Measurements from ENCODE around the gene RASD2.
"Not testable (repeated sequence)": the region's sequence is repeated elsewhere in the genome, so short reads cannot be mapped to it uniquely, and the experiment has no call there.

The RASD2 gene

GRCh38 chr22:35506259-35506570 lies 34.4 kb upstream of the RASD2 start:
- Histone ChIP-seq H3K9ac (ENCODE audit: low read depth in 1 of 2, low read length in 2 of 2) (no peak overlapping the region), H3K4me3 (ENCODE audit: low read depth in 1 of 2, low read length in 2 of 2) (no peak overlapping the region), H3K27me3 (ENCODE audit: control insufficient read depth in 1 of 2, insufficient read depth in 2 of 2, low read length in 2 of 2) (peaks cover 0 to 4% of the 10 kb centered on the region in 2 donors), H3K4me1 (ENCODE audit: control insufficient read depth in 1 of 2, insufficient read depth in 2 of 2, low read length in 2 of 2) (peaks cover 0 to 9% of the 10 kb centered on the region in 2 donors), H3K36me3 (ENCODE audit: control insufficient read depth in 1 of 2, insufficient read depth in 2 of 2, low read length in 2 of 2) (no peaks in the 10 kb centered on the region), H3K27ac (ENCODE audit: low read depth, low read length) (no peak overlapping the region), H3K9me3 (ENCODE audit: control insufficient read depth in 1 of 2, low read length in 2 of 2) (no peaks in the 10 kb centered on the region)

GRCh38 chr22:35507851-35508250 lies 32.8 kb upstream of the RASD2 start:
- not testable (repeated sequence) for H3K4me3 ChIP-seq (ENCODE audit: low read depth in 1 of 2, low read length in 2 of 2); H3K9ac ChIP-seq (ENCODE audit: low read depth in 1 of 2, low read length in 2 of 2); H3K36me3 ChIP-seq (ENCODE audit: control insufficient read depth in 1 of 2, insufficient read depth in 2 of 2, low read length in 2 of 2); H3K4me1 ChIP-seq (ENCODE audit: control insufficient read depth in 1 of 2, insufficient read depth in 2 of 2, low read length in 2 of 2); H3K9me3 ChIP-seq (ENCODE audit: control insufficient read depth in 1 of 2, low read length in 2 of 2); H3K27ac ChIP-seq (ENCODE audit: low read depth, low read length); H3K27me3 ChIP-seq (ENCODE audit: control insufficient read depth in 1 of 2, insufficient read depth in 2 of 2, low read length in 2 of 2)

- H3K4me1 ChIP-seq (ENCODE audit: control insufficient read depth in 1 of 2, insufficient read depth in 2 of 2, low read length in 2 of 2): peaks cover 0 to 6% of the 10 kb centered on the region in 2 donors
- H3K9me3 ChIP-seq (ENCODE audit: control insufficient read depth in 1 of 2, low read length in 2 of 2): no peaks in the 10 kb centered on the region
- no peak overlapping the region for H3K9ac ChIP-seq (ENCODE audit: low read depth in 1 of 2, low read length in 2 of 2)
- H3K27me3 ChIP-seq (ENCODE audit: control insufficient read depth in 1 of 2, insufficient read depth in 2 of 2, low read length in 2 of 2): no peaks in the 10 kb centered on the region
- no peak overlapping the region for H3K27ac ChIP-seq (ENCODE audit: low read depth, low read length)
- no peak overlapping the region for H3K4me3 ChIP-seq (ENCODE audit: low read depth in 1 of 2, low read length in 2 of 2)
- H3K36me3 ChIP-seq (ENCODE audit: control insufficient read depth in 1 of 2, insufficient read depth in 2 of 2, low read length in 2 of 2): no peaks in the 10 kb centered on the region
These were observed 31.2 kb upstream of the RASD2 start for GRCh38 chr22:35509451-35509850.

- H3K4me3 ChIP-seq (ENCODE audit: low read depth in 1 of 2, low read length in 2 of 2): no peak overlapping the region
- H3K9ac ChIP-seq (ENCODE audit: low read depth in 1 of 2, low read length in 2 of 2): no peak overlapping the region
- no peak overlapping the region for H3K27ac ChIP-seq (ENCODE audit: low read depth, low read length)
- no peaks in the 10 kb centered on the region for H3K36me3 ChIP-seq (ENCODE audit: control insufficient read depth in 1 of 2, insufficient read depth in 2 of 2, low read length in 2 of 2)
- H3K9me3 ChIP-seq (ENCODE audit: control insufficient read depth in 1 of 2, low read length in 2 of 2): no peaks in the 10 kb centered on the region
- peaks cover 0 to 6% of the 10 kb centered on the region in 2 donors for H3K4me1 ChIP-seq (ENCODE audit: control insufficient read depth in 1 of 2, insufficient read depth in 2 of 2, low read length in 2 of 2)
- no peaks in the 10 kb centered on the region for H3K27me3 ChIP-seq (ENCODE audit: control insufficient read depth in 1 of 2, insufficient read depth in 2 of 2, low read length in 2 of 2)
These were observed 30.7 kb upstream of the RASD2 start for GRCh38 chr22:35509960-35510359.

- Histone ChIP-seq H3K36me3 (ENCODE audit: control insufficient read depth in 1 of 2, insufficient read depth in 2 of 2, low read length in 2 of 2) (no peaks in the 10 kb centered on the region), H3K27ac (ENCODE audit: low read depth, low read length) (no peak overlapping the region), H3K27me3 (ENCODE audit: control insufficient read depth in 1 of 2, insufficient read depth in 2 of 2, low read length in 2 of 2) (no peaks in the 10 kb centered on the region), H3K4me3 (ENCODE audit: low read depth in 1 of 2, low read length in 2 of 2) (no peak overlapping the region), H3K9ac (ENCODE audit: low read depth in 1 of 2, low read length in 2 of 2) (no peak overlapping the region), H3K9me3 (ENCODE audit: control insufficient read depth in 1 of 2, low read length in 2 of 2) (no peaks in the 10 kb centered on the region), H3K4me1 (ENCODE audit: control insufficient read depth in 1 of 2, insufficient read depth in 2 of 2, low read length in 2 of 2) (peaks cover 0 to 6% of the 10 kb centered on the region in 2 donors)
These were observed 30.1 kb upstream of the RASD2 start for GRCh38 chr22:35510481-35510934.

GRCh38 chr22:35510951-35511350 lies 29.7 kb upstream of the RASD2 start:
- Histone ChIP-seq H3K4me1 (ENCODE audit: control insufficient read depth in 1 of 2, insufficient read depth in 2 of 2, low read length in 2 of 2) (peaks cover 0 to 6% of the 10 kb centered on the region in 2 donors), H3K27ac (ENCODE audit: low read depth, low read length) (no peak overlapping the region), H3K9ac (ENCODE audit: low read depth in 1 of 2, low read length in 2 of 2) (no peak overlapping the region), H3K36me3 (ENCODE audit: control insufficient read depth in 1 of 2, insufficient read depth in 2 of 2, low read length in 2 of 2) (no peaks in the 10 kb centered on the region), H3K4me3 (ENCODE audit: low read depth in 1 of 2, low read length in 2 of 2) (no peak overlapping the region), H3K9me3 (ENCODE audit: control insufficient read depth in 1 of 2, low read length in 2 of 2) (no peaks in the 10 kb centered on the region), H3K27me3 (ENCODE audit: control insufficient read depth in 1 of 2, insufficient read depth in 2 of 2, low read length in 2 of 2) (no peaks in the 10 kb centered on the region)

GRCh38 chr22:35514366-35514765 lies 26.3 kb upstream of the RASD2 start:
- Histone ChIP-seq H3K9me3 (ENCODE audit: control insufficient read depth in 1 of 2, low read length in 2 of 2) (no peaks in the 10 kb centered on the region), H3K4me1 (ENCODE audit: control insufficient read depth in 1 of 2, insufficient read depth in 2 of 2, low read length in 2 of 2) (no peaks in the 10 kb centered on the region), H3K27ac (ENCODE audit: low read depth, low read length) (no peak overlapping the region), H3K9ac (ENCODE audit: low read depth in 1 of 2, low read length in 2 of 2) (no peak overlapping the region), H3K4me3 (ENCODE audit: low read depth in 1 of 2, low read length in 2 of 2) (no peak overlapping the region), H3K27me3 (ENCODE audit: control insufficient read depth in 1 of 2, insufficient read depth in 2 of 2, low read length in 2 of 2) (peaks cover 0 to 5% of the 10 kb centered on the region in 2 donors), H3K36me3 (ENCODE audit: control insufficient read depth in 1 of 2, insufficient read depth in 2 of 2, low read length in 2 of 2) (no peaks in the 10 kb centered on the region)

GRCh38 chr22:35515952-35516351 lies 24.7 kb upstream of the RASD2 start:
- H3K27ac ChIP-seq (ENCODE audit: low read depth, low read length); H3K27me3 ChIP-seq (ENCODE audit: control insufficient read depth in 1 of 2, insufficient read depth in 2 of 2, low read length in 2 of 2); H3K4me3 ChIP-seq (ENCODE audit: low read depth in 1 of 2, low read length in 2 of 2); H3K9me3 ChIP-seq (ENCODE audit: control insufficient read depth in 1 of 2, low read length in 2 of 2); H3K36me3 ChIP-seq (ENCODE audit: control insufficient read depth in 1 of 2, insufficient read depth in 2 of 2, low read length in 2 of 2); H3K9ac ChIP-seq (ENCODE audit: low read depth in 1 of 2, low read length in 2 of 2); H3K4me1 ChIP-seq (ENCODE audit: control insufficient read depth in 1 of 2, insufficient read depth in 2 of 2, low read length in 2 of 2): not testable (repeated sequence)

GRCh38 chr22:35516723-35517122 lies 23.9 kb upstream of the RASD2 start:
- H3K27ac ChIP-seq (ENCODE audit: low read depth, low read length): no peak overlapping the region
- H3K9ac ChIP-seq (ENCODE audit: low read depth in 1 of 2, low read length in 2 of 2): no peak overlapping the region
- H3K27me3 ChIP-seq (ENCODE audit: control insufficient read depth in 1 of 2, insufficient read depth in 2 of 2, low read length in 2 of 2): peaks cover 3 to 10% of the 10 kb centered on the region in 2 donors
- H3K4me3 ChIP-seq (ENCODE audit: low read depth in 1 of 2, low read length in 2 of 2): no peak overlapping the region
- no peaks in the 10 kb centered on the region for H3K36me3 ChIP-seq (ENCODE audit: control insufficient read depth in 1 of 2, insufficient read depth in 2 of 2, low read length in 2 of 2)
- peaks cover 0 to 2% of the 10 kb centered on the region in 2 donors for H3K4me1 ChIP-seq (ENCODE audit: control insufficient read depth in 1 of 2, insufficient read depth in 2 of 2, low read length in 2 of 2)
- H3K9me3 ChIP-seq (ENCODE audit: control insufficient read depth in 1 of 2, low read length in 2 of 2): no peaks in the 10 kb centered on the region

GRCh38 chr22:35517207-35517606 lies 23.4 kb upstream of the RASD2 start:
- no peak overlapping the region for H3K4me3 ChIP-seq (ENCODE audit: low read depth in 1 of 2, low read length in 2 of 2)
- H3K27me3 ChIP-seq (ENCODE audit: control insufficient read depth in 1 of 2, insufficient read depth in 2 of 2, low read length in 2 of 2): peaks cover 3 to 10% of the 10 kb centered on the region in 2 donors
- H3K36me3 ChIP-seq (ENCODE audit: control insufficient read depth in 1 of 2, insufficient read depth in 2 of 2, low read length in 2 of 2): no peaks in the 10 kb centered on the region
- peaks cover 0 to 2% of the 10 kb centered on the region in 2 donors for H3K4me1 ChIP-seq (ENCODE audit: control insufficient read depth in 1 of 2, insufficient read depth in 2 of 2, low read length in 2 of 2)
- no peaks in the 10 kb centered on the region for H3K9me3 ChIP-seq (ENCODE audit: control insufficient read depth in 1 of 2, low read length in 2 of 2)
- no peak overlapping the region for H3K27ac ChIP-seq (ENCODE audit: low read depth, low read length)
- no peak overlapping the region for H3K9ac ChIP-seq (ENCODE audit: low read depth in 1 of 2, low read length in 2 of 2)
